ENCODE data around the gene RPL10.

The RPL10 gene

GRCh38 chrX:154436374-154436982, 38.3 kb downstream of the RPL10 start:
- in situ Hi-C loops (cut with MboI; ENCODE audit: low sequenced_read_pairs, unreplicated experiment) = no loop called here
- TF ChIP-seq CTCF (IDR thresholded peaks at IDR 0.05; ENCODE audit: borderline replicate concordance, control extremely low read depth, extremely low read depth, insufficient read depth, missing control alignments) = no peak
- peak; percentile 85 for DNase-seq (ENCODE audit: low spot score)

GRCh38 chrX:154436983-154437752, 39.0 kb downstream of the RPL10 start, which contains the start of gene GDI1:
Gene GDI1 (plus strand): TSS chrX:154437154. CDS start chrX:154437255, 101 bp downstream.
- no peak for TF ChIP-seq CTCF (IDR thresholded peaks at IDR 0.05; ENCODE audit: borderline replicate concordance, control extremely low read depth, extremely low read depth, insufficient read depth, missing control alignments)
- in situ Hi-C loops (cut with MboI; ENCODE audit: low sequenced_read_pairs, unreplicated experiment) = no loop called here
- peak; percentile 68 for DNase-seq (ENCODE audit: low spot score)

GRCh38 chrX:154437971-154438893, 40.1 kb downstream of the RPL10 start:
- TF ChIP-seq CTCF (IDR thresholded peaks at IDR 0.05; ENCODE audit: borderline replicate concordance, control extremely low read depth, extremely low read depth, insufficient read depth, missing control alignments) = no peak
- in situ Hi-C loops (cut with MboI; ENCODE audit: low sequenced_read_pairs, unreplicated experiment) = no loop called here
- DNase-seq (ENCODE audit: low spot score) = no peak

- in situ Hi-C loops (cut with MboI; ENCODE audit: low sequenced_read_pairs, unreplicated experiment) = no loop called here
- no peak for TF ChIP-seq CTCF (IDR thresholded peaks at IDR 0.05; ENCODE audit: borderline replicate concordance, control extremely low read depth, extremely low read depth, insufficient read depth, missing control alignments)
- DNase-seq (ENCODE audit: low spot score) = no peak
Observed at GRCh38 chrX:154439841-154440240, 41.7 kb downstream of the RPL10 start.

GRCh38 chrX:154440623-154441357, 42.6 kb downstream of the RPL10 start:
- no peak for TF ChIP-seq CTCF (IDR thresholded peaks at IDR 0.05; ENCODE audit: borderline replicate concordance, control extremely low read depth, extremely low read depth, insufficient read depth, missing control alignments)
- in situ Hi-C loops (cut with MboI; ENCODE audit: low sequenced_read_pairs, unreplicated experiment) = no loop called here
- no peak for DNase-seq (ENCODE audit: low spot score)

- in situ Hi-C loops (cut with MboI; ENCODE audit: low sequenced_read_pairs, unreplicated experiment) = no loop called here
- TF ChIP-seq CTCF (IDR thresholded peaks at IDR 0.05; ENCODE audit: borderline replicate concordance, control extremely low read depth, extremely low read depth, insufficient read depth, missing control alignments) = no peak
- no peak for DNase-seq (ENCODE audit: low spot score)
Observed at GRCh38 chrX:154441564-154441963, 43.4 kb downstream of the RPL10 start.

Measured in GM13976 (cell line).